Stimulated activated CD4-positive, alpha-beta T cell treated with anti-CD3 and anti-CD28 coated beads, Interleukin-15, amount 100 ng/mL, for 24 hours (primary cell): ENCODE results near the gene ESR2.
"Not testable (repeated sequence)": the region's sequence is repeated elsewhere in the genome, so short reads cannot be mapped to it uniquely, and the experiment has no call there.

Experiments
- DNase-seq: peaks from one replicate; pipeline ENCODE4 v3.0.0-alpha.2; 2020

ESR2 gene

DNA sequence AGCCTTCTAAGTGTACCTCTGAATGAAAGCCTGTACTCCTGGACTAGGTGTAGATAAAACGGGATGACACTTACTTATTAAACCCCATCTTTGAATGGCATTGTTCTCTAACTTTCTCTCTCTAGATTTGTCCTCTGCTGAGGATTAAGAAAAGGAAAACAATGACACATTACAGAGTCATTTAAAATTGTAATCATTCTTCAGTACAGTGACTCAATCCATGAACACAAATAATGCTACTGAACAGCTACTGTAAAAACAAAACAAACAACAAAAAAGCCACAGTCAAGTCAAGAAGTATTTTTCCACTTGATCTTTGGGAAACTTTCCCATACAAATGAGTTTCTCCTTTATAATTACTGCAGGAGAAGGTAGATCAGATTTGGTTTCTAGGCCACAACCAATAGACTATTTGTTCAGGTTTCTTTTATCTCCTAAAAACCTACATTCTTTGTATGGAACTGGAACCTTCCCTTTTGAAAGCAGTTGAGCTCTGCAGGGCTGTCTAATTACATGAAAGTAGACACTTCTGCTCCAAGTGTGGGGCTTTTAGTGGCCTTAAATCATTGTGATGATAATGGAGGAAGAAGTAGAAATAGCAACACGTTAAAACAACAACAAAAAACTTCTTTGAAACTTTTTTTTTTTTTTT lies 219.1 kb downstream of the ESR2 start:
- no peak for DNase-seq

DNA sequence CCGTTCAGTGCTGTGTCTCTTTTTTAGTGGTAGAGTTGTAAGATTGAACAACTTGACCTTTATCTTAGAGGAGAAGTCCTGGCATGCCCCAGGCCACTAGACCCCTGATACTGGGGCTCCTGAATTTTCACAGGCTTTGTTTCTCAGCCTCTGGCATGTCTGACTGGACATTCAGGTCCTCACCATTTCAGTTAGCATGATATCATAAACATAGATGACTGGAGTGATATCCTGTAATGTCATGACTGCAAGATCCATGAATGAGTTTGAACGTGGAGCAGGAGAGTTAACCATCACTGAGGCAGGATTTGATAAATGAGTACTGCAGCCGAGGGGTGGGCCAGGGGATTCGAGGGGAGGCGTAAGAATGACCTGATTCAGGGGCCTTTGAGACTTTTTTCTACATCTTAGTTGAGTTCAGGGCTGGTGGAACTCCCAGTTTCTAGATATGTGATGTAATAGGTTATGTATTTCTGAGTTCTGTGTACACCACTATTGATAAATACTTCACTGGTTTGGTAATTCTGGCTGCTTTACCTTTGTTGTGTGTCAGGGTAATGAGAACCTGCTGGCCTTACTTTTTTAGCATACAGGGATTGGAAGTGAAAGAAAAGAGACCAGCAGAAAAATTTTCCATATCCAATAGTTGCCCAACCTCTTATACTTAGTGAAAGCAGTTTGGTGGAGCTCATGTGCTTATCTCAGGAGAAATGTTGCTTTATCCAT lies 224.4 kb downstream of the ESR2 start:
- DNase-seq = no peak

GRCh38 chr14:64064447-64064846 lies 229.7 kb downstream of the ESR2 start:
- DNase-seq = no peak

- no peak for DNase-seq
Observed at GRCh38 chr14:64062381-64063115, 231.6 kb downstream of the ESR2 start.

DNA sequence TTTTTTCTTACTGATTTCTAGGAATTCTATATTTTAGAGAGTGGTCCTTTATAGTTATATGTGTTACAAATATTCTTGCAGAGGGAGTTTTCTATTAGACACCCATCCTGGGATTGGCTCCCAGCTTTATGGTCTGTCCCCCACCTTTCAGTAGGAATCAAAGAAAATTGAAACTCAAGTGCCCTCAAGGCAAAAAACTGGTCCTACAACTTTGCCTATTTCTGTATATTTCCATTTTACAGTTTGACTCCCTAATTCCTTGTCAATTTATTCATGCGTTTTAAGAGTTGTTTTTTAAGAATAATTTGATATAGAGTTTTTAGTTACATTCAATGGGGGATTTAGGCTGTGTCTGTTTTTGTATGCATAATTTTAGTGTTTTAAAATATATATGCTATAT lies 232.5 kb downstream of the ESR2 start:
- no peak for DNase-seq

- no peak for DNase-seq
Observed at GRCh38 chr14:64061115-64061514, 233.1 kb downstream of the ESR2 start.

- DNase-seq = peak; percentile 32
Observed at GRCh38 chr14:64060648-64061096, 233.5 kb downstream of the ESR2 start.

DNA sequence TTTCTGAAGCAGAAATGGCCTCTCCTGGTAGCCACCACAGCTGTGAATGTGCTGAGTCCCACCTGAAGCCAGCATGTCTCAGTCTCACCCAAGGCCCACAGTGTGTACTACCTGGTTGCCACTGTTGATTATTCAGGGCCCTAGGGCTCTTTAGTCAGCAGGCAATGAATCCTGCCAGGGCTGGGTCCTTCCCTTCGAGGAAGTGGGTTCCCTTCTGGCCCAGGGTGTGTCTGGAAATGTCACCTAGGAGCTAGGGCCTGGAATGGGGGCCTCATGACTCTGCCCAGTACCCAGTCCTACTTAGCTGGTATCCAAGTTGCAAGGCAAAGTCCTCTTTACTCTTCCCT lies 234.0 kb downstream of the ESR2 start:
- no peak for DNase-seq

DNA sequence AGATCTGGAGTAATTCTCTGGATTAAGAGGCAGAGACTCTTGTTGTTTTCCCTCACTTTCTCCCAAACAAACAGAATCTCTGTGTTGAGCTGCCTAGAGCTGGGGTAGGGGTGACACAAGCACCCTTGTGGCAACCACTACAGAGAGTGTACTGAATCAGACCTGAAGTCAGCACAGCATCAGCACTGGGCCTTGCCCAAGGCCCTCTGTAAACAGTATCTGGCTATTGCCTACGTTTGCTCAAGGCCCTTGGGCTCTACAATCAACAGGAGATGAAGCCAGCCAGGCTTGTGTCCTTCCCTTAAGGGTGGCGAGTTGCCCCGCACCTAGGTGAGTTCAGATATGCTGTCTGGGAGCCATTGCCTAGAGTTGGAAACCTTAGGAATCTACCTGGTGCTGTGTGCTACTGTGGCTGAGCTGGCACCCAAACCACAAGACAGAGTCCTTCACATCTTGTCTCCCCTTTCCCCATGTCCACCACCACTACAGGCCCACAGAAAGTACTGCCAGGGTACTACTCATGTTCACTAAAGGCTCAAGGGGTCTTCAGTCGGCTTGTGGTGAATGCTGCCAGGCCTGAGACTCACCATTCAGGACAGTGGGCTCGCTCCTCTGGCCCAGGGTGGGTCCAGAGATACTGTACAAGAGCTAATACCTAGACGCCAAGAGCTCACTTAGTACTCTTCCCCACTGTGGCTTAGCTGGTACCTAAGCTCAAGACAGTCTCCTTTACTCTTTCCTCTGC lies 234.5 kb downstream of the ESR2 start:
- no peak for DNase-seq

DNA sequence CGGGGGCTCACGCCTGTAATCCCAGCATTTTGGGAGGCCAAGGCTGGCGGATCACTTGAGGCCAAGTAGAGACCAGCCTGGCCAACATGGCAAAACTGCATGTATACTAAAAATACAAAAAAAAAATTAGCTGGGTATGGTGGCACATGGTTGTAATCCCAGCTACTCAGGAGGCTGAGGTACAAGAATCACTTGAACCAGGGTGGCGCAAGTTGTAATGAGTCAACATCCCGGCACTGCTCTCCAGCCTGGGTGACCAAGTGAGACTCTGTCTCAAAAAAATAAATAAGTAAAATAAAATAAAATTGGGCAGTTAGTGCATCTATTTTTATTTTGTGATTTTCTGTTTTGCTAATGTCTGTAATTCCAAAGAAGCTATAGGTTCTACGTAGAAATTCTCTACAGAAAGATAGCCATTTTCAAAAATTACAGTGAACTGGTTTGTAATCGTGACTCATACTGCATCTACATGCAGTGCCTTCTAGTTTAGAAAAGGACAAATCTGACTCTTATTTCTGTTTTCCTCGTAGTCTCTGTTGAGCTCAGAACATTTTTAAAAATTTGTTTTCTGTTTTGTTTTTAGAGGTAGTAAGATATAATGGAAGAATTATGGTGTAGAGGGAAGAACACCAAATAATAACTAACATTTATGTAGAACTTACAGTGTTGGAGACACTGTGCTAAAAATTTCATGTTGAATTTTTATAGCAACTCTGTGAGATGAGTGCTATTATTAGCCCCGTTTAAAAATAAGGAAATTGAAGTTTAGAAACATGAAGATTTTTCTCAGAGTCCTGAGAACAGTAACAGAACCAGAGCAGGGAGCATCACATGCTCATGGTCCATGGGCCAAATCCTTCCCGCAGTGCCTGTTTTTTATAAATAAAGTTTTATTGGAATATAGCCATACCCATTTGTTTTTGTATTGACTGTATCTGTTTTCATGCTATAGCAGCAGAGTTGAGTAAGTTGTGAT lies 240.2 kb downstream of the ESR2 start:
- DNase-seq = no peak

- no peak for DNase-seq
Observed at GRCh38 chr14:64049616-64050381, 244.4 kb downstream of the ESR2 start.

DNA sequence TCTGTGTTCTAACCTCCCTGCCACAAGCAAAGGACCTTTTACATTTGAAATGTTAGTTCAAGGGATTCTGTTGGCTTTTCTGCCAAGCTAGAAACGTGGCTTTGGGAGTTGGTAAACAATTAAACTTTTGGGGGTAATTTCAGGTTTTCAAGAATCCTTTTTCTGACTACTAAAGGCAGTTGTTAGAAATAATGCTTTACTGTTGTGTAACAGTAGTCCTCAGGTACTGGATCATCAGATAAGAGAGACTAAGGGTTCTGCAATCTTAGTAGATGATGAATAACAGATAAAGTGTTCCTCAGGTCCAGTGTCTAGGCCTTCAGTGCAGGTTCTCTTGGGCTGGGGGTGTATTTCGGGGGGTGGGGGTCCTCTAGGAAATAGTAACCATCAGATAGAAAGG lies 249.1 kb downstream of the ESR2 start:
- DNase-seq = no peak

DNA sequence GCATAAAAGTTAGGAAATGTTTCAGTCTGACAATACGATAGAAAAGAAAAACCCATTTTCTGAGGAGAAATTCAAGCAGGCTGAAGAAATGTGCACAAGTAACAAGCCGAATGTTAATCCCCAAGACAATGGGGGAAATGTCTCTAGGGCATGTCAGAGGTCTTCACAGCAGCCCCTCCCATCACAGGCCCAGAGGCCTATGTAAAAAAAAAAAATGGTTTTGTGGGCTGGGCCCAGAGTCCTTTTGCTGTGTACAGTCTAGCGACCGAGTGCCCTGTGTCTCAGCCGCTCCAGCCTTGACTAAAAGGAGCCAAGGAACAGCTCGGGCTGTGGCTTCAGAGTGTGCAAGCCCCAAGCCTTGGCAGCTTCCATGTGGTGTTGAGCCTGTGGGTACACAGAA lies 250.9 kb downstream of the ESR2 start:
- not testable (repeated sequence) for DNase-seq

- no peak for DNase-seq
Observed at GRCh38 chr14:64040044-64040443, 254.1 kb downstream of the ESR2 start.

GRCh38 chr14:64038841-64039542 lies 255.2 kb downstream of the ESR2 start:
- DNase-seq = no peak

- not testable (repeated sequence) for DNase-seq
Observed at GRCh38 chr14:64037869-64038745, 256.1 kb downstream of the ESR2 start.

DNA sequence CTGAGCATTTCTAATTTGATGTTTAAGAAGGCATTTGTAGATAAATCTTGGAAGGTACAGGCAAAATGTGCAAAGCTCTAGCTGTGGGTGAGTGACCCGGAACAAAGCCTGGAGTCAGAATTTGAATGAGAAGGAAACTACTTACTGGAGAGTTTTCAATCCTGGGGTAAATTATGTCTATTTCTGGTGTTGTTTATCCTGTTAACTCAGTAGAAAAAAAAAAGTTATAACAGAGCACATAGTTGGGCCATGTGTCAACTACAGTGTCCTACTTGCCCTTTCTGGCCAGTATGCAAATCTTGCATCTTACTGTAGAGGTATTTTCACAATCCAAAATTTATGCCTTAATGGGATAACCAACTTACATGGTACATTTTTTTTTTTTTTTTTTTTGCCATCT lies 259.0 kb downstream of the ESR2 start:
- DNase-seq = no peak
